Sigmoid colon (tissue), 7 donors: ENCODE measurements around the gene ORC4. TPM values are rescaled to one million over a fixed set of nuclear protein-coding genes. Genes with fewer than 3 reads are reported as not detected.

Experiments
- DNase-seq: peaks from one replicate; pipeline ENCODE4 v3.0.0-alpha.2; 2019
- H3K27ac ChIP-seq, 4 donors: fragments of 200-600 bp; sonication (generic); one replicate each; pipeline ENCODE4 v1.5.1; 2016 to 2019; ENCODE audit warnings: mild to moderate bottlenecking in 1 of 4
- H3K27me3 ChIP-seq, 3 donors: fragments of 200-600 bp; sonication (generic); one replicate each; pipeline ENCODE4 v1.5.1; 2019; ENCODE audit warnings: mild to moderate bottlenecking in 1 of 3
- H3K36me3 ChIP-seq, 4 donors: fragments of 200-600 bp; sonication (generic); one replicate each; pipeline ENCODE4 v1.5.1; 2016 to 2019
- H3K4me1 ChIP-seq, 4 donors: fragments of 200-600 bp; sonication (generic); one replicate each; pipeline ENCODE4 v1.5.1; 2017 to 2019
- H3K4me3 ChIP-seq, 4 donors: fragments of 200-600 bp; sonication (generic); one replicate each; pipeline ENCODE4 v1.5.1; 2017 to 2019; ENCODE audit warnings: mild to moderate bottlenecking in 2 of 4, moderate library complexity in 1 of 4
- H3K9me3 ChIP-seq, 4 donors: fragments of 200-600 bp in 3 of 4; sonication (generic) in 3 of 4; one replicate each; pipeline versions ENCODE4 v1.5.1 to v1.6.1; 2013 to 2019
- CTCF ChIP-seq, 4 experiments: fragments of 450-650 bp in 3 of 4; fragments of 200-600 bp in 1 of 4; IDR thresholded peaks; one replicate each; pipeline ENCODE4 v1.5.1; 2016 to 2019; ENCODE audit warnings: antibody characterized with exemption in 4 of 4, mild to moderate bottlenecking in 3 of 4, moderate library complexity in 2 of 4
- EP300 ChIP-seq, 4 donors: sonication (generic); formaldehyde crosslinking; IDR thresholded peaks; one replicate each; pipeline ENCODE4 v1.6.1; 2017; ENCODE audit warnings: antibody characterized with exemption in 4 of 4
- POLR2A ChIP-seq, 2 donors: fragments of 450-650 bp; IDR thresholded peaks; one replicate each; pipeline ENCODE4 v1.6.1; 2016; ENCODE audit warnings: antibody characterized with exemption in 2 of 2, mild to moderate bottlenecking in 2 of 2, moderate library complexity in 2 of 2
- POLR2AphosphoS5 ChIP-seq, 4 donors: sonication (generic); formaldehyde crosslinking; IDR thresholded peaks; one replicate each; pipeline ENCODE4 v1.6.1; 2017; ENCODE audit warnings: antibody characterized with exemption in 4 of 4
- WGBS, 2 donors: extraction: QIAGEN DNeasy Blood & Tissue Kit; methylation state at CpG; one replicate each; pipeline ENCODE4 v1.1.7; 2013; 5-methylcytosine and 5-hydroxymethylcytosine counted together
- intact Hi-C: fragments of 100-400 bp; cut with DNase I; formaldehyde crosslinking; loops from one replicate; pipeline ENCODE4 v1.15.1; 2023
- polyA plus RNA-seq, 3 donors: library from polyadenylated mRNA; stranded (reverse); fragments of 200-250 nt; gene quantifications; one replicate each; pipeline ENCODE4 v1.2.3, GENCODE V29; 2013
- total RNA-seq, 4 donors: library from RNA; depleted of rRNA; stranded (reverse); fragments of >200 nt; gene quantifications; one replicate each; pipeline ENCODE4 v1.1.0, GENCODE V29; 2016
- donor health status: healthy with polysubstance abuse.
- donor health status: Bipolar disorder and iron deficiency.
- donor health status: healthy.

The ORC4 gene
- total and polyA plus RNA-seq, 7 donors = 14.4 to 89.5 (median 61.8) TPM

- intact Hi-C loops = no loop called here
- peaks cover 0 to 22% (median 0%) of the 10 kb centered on the region in 4 donors for H3K4me1 ChIP-seq
- no peak overlapping the region for H3K4me3 ChIP-seq
- H3K27ac ChIP-seq = no peak overlapping the region
- WGBS, 2 donors = 88 to 89% methylated on average over 1 of the region's 1 CpG
- no peaks in the 10 kb centered on the region for H3K36me3 ChIP-seq
- no peaks in the 10 kb centered on the region for H3K27me3 ChIP-seq
- TF ChIP-seq CTCF (IDR thresholded peaks at IDR 0.05) = no peak
- TF ChIP-seq POLR2A (IDR thresholded peaks at IDR 0.05) = no peak
- TF ChIP-seq EP300 (IDR thresholded peaks at IDR 0.05) = no peak
- no peak for TF ChIP-seq POLR2AphosphoS5 (IDR thresholded peaks at IDR 0.05)
- no peak for DNase-seq
- H3K9me3 ChIP-seq = no peaks in the 10 kb centered on the region
These were observed 38.1 kb upstream of the ORC4 start for GRCh38 chr2:148058641-148059040.

DNA sequence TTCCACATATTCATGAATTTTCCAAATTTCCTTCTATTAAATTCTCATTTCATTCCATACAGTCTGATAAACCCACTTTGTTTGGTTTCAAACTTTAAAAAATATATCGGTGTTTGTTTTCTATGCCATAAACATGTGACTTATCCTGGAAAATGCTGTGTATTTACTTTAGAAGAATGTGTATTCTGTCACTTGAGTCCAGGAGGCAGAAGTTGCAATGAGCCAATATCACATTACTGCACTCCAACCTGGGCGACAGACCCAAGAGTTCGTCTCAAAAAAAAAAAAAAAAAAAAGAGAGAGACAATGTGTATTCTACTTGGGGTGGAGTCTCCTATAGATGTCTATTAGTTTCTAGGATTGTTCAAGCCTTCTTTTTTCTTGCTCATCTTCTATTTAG is 32.1 kb upstream of the ORC4 start:
- intact Hi-C loops = no loop called here
- Histone ChIP-seq H3K4me3 (no peak overlapping the region), H3K36me3 (no peaks in the 10 kb centered on the region), H3K27me3 (no peaks in the 10 kb centered on the region), H3K27ac (no peak overlapping the region), H3K9me3 (no peaks in the 10 kb centered on the region), H3K4me1 (peaks cover 0 to 17% (median 4%) of the 10 kb centered on the region in 4 donors)
- DNase-seq = no peak
- TF ChIP-seq CTCF (IDR thresholded peaks at IDR 0.05) = no peak
- no peak for TF ChIP-seq POLR2A (IDR thresholded peaks at IDR 0.05)
- TF ChIP-seq POLR2AphosphoS5 (IDR thresholded peaks at IDR 0.05) = no peak
- 93 to 98% methylated on average over 3 of the region's 3 CpGs for WGBS, 2 donors

DNA sequence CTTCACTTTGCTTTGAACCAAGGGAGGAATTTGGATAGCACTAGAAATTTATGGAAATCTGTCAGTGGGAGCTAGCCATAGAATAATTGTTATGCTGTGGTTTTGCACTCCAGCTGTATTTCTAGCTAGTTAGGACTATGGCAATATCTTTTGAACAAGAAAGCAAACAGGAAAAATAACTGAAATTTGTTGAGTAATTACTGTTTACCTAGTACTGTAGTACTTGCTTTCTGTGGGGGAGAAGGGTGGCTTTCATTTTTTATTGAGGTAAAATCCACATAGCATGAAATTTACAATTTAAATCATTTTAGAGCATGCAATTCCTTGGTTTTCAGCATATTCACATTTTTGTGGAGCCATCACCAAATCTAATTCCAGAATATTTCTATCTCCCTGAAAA is 28.7 kb upstream of the ORC4 start:
- H3K27ac ChIP-seq = no peak overlapping the region
- no peaks in the 10 kb centered on the region for H3K27me3 ChIP-seq
- H3K4me3 ChIP-seq = no peak overlapping the region
- H3K9me3 ChIP-seq = no peaks in the 10 kb centered on the region
- DNase-seq = no peak
- intact Hi-C loops = no loop called here
- TF ChIP-seq POLR2A (IDR thresholded peaks at IDR 0.05) (no peak), EP300 (IDR thresholded peaks at IDR 0.05) (no peak), POLR2AphosphoS5 (IDR thresholded peaks at IDR 0.05) (no peak), CTCF (IDR thresholded peaks at IDR 0.05) (no peak)
- H3K36me3 ChIP-seq = no peaks in the 10 kb centered on the region
- H3K4me1 ChIP-seq = peaks cover 0 to 20% (median 4%) of the 10 kb centered on the region in 4 donors

DNA sequence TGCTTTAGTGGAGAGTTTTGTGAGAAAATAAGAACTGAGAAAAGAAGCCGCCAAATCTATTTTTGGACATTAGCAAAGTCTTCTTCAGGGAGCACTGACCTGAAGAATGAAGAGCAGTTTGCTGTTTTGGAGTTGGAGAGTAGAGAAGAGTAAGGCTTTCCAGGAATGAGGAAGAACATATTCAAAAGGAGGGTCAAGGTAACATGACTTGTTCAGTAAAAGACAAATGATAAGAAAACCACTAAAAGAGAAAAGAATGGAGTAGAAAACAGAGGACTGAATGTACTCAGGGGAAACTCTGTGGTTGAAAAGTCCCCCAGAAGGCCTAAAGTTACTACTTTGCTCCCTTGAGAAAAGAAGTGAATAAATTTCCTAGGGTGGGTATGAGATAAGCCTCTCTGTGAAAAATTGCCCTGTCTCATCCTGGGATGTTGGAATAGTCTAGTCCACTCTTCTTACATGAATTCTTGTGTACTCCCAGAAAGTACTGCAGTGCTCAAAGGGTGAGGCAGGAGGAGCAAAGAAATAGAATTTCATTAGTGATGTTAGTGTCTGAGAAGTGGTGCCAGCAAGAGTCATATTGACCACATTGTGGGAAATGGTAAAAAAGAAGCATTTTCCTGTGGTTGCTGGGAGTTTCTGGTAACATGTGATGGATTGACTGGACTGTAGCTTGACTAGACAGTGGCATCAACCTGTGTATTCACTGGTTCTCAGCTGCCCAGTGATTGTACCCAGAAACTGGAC is 28.1 kb upstream of the ORC4 start:
- Histone ChIP-seq H3K4me3 (no peak overlapping the region), H3K4me1 (peaks cover 0 to 20% (median 4%) of the 10 kb centered on the region in 4 donors), H3K9me3 (no peaks in the 10 kb centered on the region), H3K27me3 (no peaks in the 10 kb centered on the region), H3K27ac (no peak overlapping the region), H3K36me3 (no peaks in the 10 kb centered on the region)
- no peak for TF ChIP-seq POLR2A (IDR thresholded peaks at IDR 0.05)
- no peak for TF ChIP-seq POLR2AphosphoS5 (IDR thresholded peaks at IDR 0.05)
- no peak for TF ChIP-seq CTCF (IDR thresholded peaks at IDR 0.05)
- no peak for TF ChIP-seq EP300 (IDR thresholded peaks at IDR 0.05)
- intact Hi-C loops = no loop called here
- no peak for DNase-seq
- 82 to 95% methylated on average over 1 of the region's 1 CpG for WGBS, 2 donors

GRCh38 chr2:148046802-148047201 is 26.3 kb upstream of the ORC4 start:
- H3K36me3 ChIP-seq = no peaks in the 10 kb centered on the region
- no peaks in the 10 kb centered on the region for H3K27me3 ChIP-seq
- no peak overlapping the region for H3K4me3 ChIP-seq
- TF ChIP-seq POLR2AphosphoS5 (IDR thresholded peaks at IDR 0.05) (no peak), POLR2A (IDR thresholded peaks at IDR 0.05) (no peak), CTCF (IDR thresholded peaks at IDR 0.05) (no peak), EP300 (IDR thresholded peaks at IDR 0.05) (no peak)
- intact Hi-C loops = no loop called here
- peaks cover 0 to 28% (median 8%) of the 10 kb centered on the region in 4 donors for H3K4me1 ChIP-seq
- H3K27ac ChIP-seq = no peak overlapping the region
- 64 to 84% methylated on average over 1 of the region's 1 CpG for WGBS, 2 donors
- no peak for DNase-seq
- H3K9me3 ChIP-seq = no peaks in the 10 kb centered on the region
